EH (cell line): Measurements from ENCODE around the gene SIK1.
"Not testable (repeated sequence)": the region's sequence is repeated elsewhere in the genome, so short reads cannot be mapped to it uniquely, and the experiment has no call there.

Experiments
- DNase-seq: peaks from one replicate; pipeline ENCODE4 v3.0.0-alpha.2; 2015; ENCODE audit warnings: low read depth

Gene SIK1

DNA sequence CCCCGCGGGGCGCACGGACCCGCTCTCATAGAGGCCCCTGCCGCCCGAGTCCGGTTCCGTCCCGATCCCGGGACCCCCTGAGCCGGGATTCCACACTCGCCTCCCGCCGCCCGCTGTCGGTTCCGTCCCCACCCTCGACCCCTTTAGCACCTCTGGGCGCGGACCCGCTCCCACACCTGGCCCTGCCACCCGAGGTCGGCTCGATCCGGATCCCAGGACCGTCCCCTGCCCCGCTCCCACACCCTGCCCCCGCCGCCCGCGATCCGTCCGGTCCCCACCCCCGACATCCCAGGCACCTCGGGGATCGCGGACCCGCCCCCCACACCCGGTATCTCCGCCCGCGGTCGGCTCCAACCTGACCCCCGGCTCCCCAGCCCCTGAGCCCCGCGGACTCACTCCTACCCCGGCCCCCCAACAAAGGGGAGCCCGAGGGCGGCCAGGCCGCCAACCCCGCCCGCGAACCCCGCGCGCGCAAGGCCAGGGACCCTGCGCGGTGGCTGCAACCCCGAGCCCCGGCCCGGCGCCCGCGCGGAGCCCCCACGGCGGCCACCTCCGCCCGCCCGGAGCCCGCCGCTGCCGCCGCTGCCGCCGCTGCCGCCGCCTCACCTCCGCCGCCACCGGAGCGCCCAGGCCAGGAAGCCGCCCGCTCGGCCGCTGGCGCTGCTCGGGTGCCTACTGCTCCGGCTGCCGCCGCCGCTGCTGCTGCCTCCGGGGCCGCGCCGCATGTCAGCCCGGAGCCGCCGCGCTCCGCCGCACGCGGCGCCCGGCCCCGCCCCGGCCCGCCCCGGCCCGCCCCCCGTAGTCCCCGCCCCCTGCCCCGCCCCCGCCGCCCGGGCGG, at the start of gene SIK1:
Gene SIK1 (minus strand): TSS at position 728 of the 838 bp plus-strand sequence. CDS start 953 bp downstream, outside the sequence.
- not testable (repeated sequence) for DNase-seq

DNA sequence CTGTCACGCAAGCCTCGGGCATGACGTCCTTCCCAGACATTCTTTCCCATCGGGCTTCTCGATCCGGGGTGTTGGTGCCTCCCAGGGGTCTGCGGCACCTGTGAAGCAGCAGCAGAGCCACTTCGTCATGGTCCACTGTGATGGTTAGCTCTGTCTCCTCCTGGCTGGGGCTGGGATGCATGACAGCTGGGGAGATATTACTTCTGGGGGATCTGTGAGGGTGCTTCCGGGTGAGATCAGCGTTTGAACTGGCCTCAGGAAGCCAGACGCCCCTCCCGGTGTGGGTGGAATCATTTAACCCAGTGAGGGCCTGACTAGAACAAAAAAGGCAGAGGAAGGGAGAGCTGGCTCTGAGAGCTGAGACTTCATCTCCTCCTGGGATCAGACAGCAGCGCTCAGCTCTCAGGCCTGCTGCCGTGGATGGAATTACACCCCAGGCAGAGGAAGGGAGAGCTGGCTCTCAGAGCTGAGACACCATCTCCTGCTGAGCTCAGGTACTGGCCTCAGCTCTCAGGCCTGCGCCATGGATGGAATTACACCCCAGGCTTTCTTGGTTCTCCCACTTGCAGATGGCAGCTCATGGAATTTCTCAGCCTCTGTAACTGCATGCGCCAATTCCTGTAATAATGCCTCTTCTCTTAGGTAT, 44.8 kb upstream of the SIK1 start:
- not testable (repeated sequence) for DNase-seq

DNA sequence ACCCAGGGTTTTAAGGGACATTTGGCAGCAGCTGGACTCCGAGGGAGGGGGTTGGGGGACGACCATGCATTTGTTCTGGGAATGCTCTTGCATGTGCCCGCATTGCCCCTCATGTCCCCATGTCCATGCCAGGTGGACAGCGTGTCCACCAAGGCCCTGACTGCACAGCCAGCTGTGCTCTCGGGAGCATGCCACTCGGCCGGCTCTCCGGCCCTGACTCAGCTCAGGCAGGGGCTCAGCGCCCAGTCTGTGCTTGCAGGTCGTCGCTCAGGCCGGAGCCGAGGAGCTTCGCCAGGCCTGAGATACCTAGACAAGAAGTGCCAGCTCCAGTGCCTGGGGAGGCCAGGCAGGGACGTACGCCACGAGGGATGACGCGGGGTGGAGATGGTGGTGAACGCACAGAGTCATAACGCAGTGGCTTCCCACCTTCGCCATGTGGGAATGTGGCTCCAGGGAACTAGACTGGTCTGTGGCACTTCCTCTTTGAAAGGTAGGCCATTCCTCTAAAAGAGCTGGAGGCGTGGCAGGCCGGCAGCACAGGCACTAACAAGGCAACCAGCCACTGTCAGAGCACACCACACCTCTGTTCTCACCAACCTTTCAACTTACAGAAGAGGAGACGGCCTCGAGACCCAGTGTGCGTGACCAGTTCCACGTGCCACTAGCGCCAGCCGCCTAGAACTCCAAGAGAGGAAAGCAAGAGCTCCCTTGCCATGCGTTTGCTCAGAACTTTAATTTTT, 43.0 kb upstream of the SIK1 start:
- DNase-seq = not testable (repeated sequence)

DNA sequence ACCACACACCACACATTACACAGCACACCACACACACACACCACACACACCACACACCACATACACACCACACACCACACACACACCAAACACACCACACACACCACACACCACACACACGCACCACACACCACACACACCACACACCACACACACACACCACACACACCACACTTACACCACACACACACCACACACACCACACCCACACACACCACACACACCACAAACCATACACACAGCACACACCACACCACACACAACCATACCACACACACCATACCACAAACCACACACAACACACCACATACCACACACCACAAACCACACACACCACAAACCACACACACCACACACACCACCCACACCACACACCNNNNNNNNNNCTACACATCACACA, 40.9 kb upstream of the SIK1 start:
- DNase-seq = no peak

DNA sequence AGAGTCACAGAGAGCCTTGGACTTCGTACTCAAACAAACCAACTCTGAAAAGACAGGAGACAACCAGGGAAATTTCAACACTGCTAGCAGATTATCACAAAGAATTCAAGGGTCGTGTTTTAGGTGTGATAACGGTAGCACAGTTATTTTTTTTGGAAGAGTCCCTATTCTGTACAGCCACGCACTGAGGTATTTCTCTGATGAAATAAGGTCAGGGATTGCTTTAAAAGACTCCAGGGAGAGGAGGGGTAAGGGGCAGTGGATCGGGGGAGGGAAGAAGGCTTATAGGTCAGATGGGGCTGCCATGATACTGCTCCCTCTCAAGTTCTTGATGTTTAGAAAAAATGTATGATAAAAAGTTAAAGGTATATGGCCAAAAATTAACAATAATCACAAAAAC, 38.2 kb upstream of the SIK1 start:
- DNase-seq = not testable (repeated sequence)

DNA sequence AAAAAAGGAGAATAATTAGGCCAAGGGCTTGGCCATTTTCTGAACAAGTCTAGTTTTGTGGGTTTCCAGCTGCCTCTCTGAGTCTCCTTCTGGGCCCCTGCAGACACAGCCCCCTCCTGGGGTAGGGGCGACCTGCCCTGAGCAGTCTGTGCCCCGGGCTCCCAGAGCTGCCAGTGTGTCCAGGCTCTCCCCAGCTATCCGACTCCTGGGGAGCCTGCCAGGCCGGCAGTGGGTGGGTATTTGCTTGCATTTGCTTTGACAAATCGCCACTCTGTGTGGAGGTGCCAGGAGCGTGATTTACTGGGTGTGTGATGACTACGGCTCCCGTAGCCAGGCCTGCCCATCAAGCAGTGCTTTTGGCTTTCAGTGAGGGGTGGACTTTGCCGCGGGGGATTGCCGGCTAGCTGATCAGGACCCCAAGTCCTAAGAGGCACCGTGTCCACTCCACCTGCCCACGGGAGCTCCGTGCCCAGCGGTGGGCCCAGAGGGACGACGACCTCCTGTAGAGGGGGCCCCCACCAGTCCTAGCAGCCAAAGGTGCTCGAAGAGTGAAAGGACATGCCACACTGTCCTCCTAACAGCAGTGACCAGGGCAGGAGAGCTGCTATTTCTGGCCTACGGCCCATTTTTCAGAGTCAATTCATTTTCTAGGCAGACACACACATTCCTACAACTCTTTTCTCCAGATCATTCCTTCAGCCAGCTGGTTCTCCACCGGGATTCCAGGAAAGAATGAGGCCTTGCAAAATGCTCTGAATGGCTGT, 36.7 kb upstream of the SIK1 start:
- DNase-seq = not testable (repeated sequence)

DNA sequence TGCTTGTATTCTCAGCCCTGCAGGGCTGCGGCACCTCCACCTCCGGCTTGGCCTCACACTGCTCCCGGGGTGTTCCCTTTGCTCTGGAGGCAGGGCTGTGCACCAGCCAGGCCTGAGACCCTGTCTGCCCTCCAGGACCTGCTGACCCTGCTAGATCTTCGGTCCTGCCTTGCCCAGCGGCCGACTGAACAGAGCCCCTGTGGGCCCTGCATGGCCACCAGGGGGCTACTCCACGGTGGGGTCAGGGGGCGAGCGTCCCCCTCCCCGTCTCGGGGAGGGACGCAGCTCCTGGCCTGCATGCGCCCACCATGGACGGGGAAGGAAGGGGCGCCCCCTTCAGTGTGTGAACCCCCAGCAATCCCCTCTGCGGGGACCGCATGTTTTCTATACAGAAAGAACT, 36.0 kb upstream of the SIK1 start:
- not testable (repeated sequence) for DNase-seq

DNA sequence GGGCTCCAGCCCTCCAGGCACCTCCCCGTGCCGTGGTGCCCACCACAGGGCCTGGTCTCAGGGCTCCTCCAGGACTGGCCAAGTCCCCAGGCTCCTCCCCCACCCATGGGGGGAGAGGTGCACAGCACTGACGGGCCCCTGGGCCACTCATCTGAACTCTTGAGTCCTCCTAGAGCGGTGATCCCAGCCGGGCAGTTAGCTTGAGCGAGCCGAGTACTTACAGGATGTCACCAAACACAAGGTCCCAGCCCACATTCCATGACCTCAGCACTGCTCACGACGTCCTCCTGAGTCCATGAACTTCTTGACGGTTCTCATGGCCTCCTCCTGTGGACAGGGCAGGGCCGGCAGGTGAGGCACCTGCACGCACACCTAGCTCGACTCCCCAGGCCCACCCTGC, 33.5 kb upstream of the SIK1 start:
- not testable (repeated sequence) for DNase-seq

DNA sequence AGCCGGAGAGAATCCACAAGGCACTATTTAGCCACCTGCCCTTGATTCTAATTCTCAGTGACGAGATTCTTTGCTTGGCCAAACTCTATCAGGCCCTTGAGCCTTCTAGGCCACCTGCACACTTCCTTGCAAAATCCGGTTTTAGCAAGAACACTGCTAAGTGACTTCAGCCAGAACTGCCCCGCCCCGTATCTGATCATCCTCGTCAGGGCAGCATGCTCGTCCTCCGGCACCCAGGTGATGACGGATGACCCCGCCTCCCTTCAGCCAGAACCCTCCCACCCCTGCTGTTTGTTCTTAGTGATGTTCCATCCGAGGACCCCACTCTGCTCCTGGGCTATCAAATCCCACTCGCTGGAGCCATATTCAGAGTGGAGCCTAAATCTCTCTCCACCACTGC, 32.1 kb upstream of the SIK1 start:
- not testable (repeated sequence) for DNase-seq

DNA sequence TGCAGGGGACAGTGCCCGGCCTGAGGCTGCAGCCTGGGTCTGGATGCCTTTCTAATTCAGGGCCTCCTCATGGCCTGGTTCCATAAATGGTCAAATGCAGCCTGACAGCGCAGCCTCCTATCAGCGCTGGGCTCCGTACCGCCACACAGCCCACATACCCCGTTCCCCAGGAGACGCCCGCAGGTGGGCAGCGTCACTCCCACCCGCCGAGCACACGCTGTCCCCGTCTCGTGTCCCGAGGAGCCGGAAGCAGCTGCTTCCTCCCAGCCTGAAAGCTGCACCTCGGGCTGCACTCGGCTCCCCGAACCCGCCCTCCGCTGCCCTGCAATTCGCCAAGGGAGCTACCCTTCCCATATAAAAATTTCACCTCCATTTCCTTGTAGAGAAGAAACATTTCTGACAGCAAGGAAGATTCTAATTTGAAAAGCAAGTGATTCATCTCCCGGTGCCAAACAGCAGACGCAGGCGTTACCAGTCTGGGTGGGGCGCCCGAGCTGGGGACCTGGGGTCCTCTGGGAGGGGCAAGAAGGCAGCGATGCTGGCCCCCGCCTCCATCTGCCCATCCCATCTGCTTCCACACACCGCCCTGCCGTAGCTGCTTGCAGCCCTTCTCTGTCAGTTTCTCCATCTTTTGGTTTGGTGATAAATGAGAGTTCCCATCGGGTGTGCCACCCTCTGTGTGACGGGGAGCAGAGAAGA, 29.8 kb upstream of the SIK1 start:
- DNase-seq = not testable (repeated sequence)

DNA sequence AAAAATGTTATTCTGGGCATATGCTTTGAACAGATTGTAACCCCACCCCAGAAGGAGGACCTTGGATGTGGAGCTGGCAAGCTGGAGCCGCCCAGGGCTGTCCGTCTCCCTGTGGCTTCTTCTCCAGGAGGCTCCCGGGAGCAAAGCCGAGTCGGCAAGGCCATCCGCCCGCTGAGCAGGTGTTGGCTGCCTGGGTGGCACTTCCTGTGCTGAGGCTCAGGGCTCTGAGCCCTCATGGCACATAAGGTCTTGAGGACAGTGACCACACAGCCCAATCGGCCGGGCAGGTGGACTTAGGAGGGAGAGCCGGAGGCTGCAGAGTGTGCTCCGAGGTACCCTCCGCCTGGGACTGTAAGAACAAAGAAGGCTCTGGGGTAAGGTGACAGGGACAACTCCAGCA, 28.8 kb upstream of the SIK1 start:
- not testable (repeated sequence) for DNase-seq

DNA sequence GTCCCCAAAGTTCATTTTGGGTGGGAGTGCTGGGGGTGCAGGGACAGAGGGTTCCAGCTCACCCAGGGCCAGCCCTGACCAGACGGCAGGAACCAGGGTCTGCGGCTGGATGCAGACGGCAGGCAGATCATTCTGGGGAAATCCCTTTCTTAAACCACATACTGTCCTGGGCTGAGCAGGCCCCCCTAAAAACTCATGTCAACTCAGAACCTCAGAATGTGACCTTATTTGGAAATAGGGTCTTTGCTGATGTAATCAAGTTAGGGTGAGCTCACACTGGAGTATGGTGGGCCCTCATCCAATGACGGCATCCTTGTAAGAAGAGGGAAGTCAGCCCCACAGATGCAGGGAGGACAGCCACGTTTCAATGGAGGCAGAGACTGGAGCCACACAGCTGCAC, 27.2 kb upstream of the SIK1 start:
- not testable (repeated sequence) for DNase-seq

DNA sequence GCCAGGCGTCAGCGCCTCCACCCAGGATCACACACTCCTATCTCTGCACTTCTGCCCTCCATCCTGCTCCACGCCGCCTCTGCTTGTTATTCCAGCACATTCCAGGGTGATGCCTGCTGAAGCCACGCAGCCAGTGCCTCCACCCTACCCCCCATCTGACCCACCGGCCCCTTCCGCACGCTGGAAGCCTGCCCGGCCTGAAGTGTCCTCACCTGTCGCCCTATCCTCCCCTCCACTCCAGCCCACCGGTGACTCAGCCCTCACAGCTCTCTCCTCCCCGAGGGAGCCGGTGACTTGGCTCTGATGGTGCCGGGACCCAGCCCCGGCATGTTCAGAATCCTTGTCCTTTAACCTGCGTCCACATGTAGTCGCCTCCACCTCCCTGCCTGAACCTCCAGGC, 24.9 kb upstream of the SIK1 start:
- not testable (repeated sequence) for DNase-seq

DNA sequence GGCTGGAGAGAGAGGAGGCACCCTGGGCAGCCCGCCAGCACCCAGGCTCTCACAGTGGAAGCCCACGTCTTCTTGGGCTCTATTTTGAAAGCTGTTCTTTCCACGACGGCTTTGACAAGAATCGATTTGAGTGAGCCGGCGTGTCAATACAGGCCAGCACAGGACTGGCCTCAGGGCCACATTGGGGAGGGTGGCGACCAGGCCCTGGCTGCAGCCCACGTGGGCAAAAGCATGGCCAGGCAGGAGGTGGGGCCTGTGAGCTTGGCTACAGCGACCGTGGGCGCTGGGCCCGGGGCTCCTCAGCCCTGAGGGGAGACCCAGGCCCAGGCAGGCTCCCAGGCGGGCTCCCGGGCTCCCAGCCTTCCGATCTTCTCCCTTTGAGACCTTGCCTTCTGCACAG, 23.4 kb upstream of the SIK1 start:
- not testable (repeated sequence) for DNase-seq

DNA sequence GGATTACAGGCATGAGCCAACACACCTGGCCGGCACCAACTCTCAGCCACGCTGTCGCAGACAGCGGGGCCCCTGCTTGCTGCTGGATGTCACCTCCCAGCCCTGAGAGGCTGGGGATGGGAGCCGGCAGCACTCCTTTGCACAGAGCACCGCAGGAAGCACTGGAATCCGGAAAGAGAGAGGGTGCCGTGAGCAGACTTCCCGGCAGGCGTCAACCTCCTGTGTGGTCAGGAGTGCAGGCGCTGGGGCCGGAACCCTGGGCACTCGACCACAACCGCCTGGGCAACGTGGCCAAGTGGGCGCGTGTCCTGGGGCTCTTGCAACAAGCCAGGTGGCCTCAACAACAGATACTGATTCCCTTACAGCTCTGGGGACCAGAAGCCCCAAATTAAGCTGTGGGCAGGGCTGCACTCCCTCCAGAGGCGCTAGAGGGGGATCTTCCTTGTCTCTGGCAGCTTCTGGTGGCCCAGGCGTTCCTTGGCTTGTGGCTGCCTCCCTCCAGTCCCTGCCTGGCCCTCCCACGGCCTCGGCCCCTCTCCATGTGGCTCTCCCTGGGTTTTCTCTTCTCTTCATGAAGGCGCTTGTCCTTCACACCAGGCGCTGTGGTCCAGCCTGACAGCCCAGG, 20.5 kb upstream of the SIK1 start:
- not testable (repeated sequence) for DNase-seq

DNA sequence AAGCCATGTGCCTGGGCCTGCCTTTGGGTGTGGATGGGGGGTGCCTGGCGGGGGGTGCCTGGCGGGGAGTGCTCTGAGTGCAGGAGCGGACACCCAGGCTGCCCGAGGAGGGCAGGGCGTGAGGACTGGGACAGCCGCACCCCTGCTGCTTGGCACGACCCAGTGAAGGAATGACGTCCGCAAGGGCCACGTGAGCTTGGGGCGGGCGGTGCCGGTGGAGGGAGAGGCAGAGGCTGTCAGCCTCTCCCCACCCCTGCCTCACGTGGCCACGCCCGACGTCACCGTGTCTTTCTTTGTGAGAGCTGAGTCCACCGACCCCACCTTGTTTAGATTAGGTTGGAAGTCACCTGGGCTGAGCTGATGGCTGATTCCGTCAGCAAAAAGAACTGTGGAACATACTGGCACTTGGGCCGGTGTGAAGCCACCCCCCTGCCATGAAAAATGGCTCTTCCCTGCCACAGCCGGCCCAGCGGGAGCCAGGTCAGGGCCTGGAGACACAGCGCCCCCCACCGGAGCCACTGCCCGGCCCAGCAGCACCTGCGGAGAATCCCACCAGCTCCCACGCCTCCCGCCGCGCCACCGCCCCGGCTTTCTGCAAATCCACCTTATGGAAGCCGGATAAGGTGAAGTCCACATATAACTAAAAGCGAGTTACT, 19.5 kb upstream of the SIK1 start:
- not testable (repeated sequence) for DNase-seq

DNA sequence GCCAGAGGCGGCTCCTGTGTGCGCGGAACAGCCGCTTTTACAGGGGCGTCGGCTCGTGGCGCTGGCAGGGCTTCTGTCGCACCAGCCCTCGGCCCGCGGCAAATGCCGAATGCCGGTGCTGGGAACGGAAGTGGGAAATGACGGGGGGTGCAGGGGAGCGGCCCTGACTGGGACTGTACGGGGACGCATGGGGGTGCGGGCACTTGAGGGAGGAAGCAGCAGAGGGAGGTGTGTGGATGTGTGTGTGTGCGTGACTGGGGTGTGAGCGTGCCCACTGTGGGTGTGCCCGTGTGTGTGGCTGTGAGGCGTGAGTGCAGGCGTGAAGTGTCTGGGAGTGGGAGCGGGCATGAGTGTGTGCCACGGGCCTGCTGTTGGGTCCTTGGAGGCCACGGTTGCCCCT, 17.6 kb upstream of the SIK1 start:
- DNase-seq = not testable (repeated sequence)

DNA sequence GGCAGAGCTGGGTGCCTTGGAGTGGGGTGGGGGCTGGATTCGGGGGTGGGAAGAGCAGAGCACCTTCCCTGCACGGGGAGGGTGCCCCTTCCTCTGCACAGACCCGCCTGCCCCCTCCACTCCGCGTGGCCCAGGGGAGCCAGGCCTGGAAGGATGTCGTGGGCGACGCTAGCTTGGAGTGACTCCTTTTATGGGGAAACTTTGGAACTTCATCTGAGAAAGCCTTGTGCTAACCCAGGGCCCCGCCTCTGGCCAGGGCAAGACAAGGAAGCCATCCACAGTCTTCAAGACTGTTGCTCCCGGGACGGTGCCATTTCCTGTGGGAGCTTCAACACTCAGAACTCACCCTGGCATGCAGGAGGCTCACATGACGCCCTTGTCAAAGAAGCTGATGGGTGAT, 15.6 kb upstream of the SIK1 start:
- not testable (repeated sequence) for DNase-seq

DNA sequence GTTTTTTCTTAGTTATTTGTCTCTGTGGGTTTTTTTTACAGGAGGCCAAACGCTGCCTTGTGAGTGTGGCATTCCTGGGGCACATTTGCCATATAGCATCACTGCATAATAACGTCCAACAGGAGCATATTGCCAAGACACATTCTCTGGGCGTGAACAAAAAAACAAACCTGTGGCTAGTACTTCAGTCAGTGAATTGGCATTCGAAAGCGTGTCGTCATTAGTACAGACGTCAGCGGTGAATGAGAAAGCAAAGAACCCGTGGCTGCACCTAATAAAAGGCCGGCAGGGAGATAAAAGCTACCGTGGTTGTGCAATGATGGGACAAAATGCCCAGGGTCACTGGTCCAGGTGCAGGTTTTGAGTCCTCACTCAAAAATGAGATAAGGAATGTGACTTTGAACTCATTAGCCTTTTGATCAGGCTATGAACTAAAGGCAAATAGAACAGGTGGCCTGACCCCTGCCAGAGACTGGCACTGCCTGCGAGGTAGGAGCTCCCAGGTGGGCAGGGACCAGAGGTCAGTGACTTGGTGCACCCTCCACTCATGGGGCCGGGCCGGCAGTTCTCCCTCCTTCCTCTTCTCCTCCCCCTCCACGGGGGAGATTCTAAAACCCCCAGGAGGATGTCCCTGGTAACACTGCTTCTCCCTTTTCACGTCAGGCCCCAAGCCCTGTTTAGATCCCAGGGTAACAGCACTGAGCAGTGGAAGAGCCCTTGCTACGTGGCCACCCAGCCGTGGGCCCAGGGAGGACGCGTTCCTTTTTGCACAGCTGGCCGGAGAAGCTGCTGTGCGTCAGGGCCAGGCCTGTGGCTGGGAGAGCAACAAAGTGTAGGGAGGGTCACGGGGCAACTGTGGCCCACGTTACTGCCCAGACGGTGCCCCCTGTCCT, 14.2 kb upstream of the SIK1 start:
- not testable (repeated sequence) for DNase-seq
